ENCODE measurements around the gene PHIP. TPM values are rescaled to one million over a fixed set of nuclear protein-coding genes. Genes with fewer than 3 reads are reported as not detected.

PHIP gene
- total RNA-seq, 1 donor from 2014 or later: 42.4 TPM

GRCh38 chr6:79072640-79073181, 5.3 kb downstream of the PHIP start:
- TF ChIP-seq, protein P1, sequence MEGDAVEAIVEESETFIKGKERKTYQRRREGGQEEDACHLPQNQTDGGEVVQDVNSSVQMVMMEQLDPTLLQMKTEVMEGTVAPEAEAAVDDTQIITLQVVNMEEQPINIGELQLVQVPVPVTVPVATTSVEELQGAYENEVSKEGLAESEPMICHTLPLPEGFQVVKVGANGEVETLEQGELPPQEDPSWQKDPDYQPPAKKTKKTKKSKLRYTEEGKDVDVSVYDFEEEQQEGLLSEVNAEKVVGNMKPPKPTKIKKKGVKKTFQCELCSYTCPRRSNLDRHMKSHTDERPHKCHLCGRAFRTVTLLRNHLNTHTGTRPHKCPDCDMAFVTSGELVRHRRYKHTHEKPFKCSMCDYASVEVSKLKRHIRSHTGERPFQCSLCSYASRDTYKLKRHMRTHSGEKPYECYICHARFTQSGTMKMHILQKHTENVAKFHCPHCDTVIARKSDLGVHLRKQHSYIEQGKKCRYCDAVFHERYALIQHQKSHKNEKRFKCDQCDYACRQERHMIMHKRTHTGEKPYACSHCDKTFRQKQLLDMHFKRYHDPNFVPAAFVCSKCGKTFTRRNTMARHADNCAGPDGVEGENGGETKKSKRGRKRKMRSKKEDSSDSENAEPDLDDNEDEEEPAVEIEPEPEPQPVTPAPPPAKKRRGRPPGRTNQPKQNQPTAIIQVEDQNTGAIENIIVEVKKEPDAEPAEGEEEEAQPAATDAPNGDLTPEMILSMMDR (IDR thresholded peaks at IDR 0.05; ENCODE audit: unreplicated experiment): no peak
- H3K9me3 Mint-ChIP-seq (ENCODE audit: unreplicated experiment): no peaks in the 10 kb centered on the region
- H3K4me1 Mint-ChIP-seq (ENCODE audit: unreplicated experiment): peaks cover 21% of the 10 kb centered on the region
- no peak overlapping the region for H3K27ac Mint-ChIP-seq (ENCODE audit: unreplicated experiment)
- DNase-seq (ENCODE audit: low spot score): no peak
- H3K36me3 Mint-ChIP-seq (ENCODE audit: low read depth, unreplicated experiment): peaks cover 9% of the 10 kb centered on the region
- H3K4me3 Mint-ChIP-seq (ENCODE audit: unreplicated experiment): no peak overlapping the region
- peaks cover 2% of the 10 kb centered on the region for H3K27me3 Mint-ChIP-seq (ENCODE audit: unreplicated experiment)

GRCh38 chr6:79071547-79071946, 6.5 kb downstream of the PHIP start:
- no peak overlapping the region for H3K4me3 Mint-ChIP-seq (ENCODE audit: unreplicated experiment)
- no peaks in the 10 kb centered on the region for H3K9me3 Mint-ChIP-seq (ENCODE audit: unreplicated experiment)
- DNase-seq (ENCODE audit: low spot score): no peak
- TF ChIP-seq, protein P1 (IDR thresholded peaks at IDR 0.05; ENCODE audit: unreplicated experiment): no peak
- peaks cover 26% of the 10 kb centered on the region for H3K4me1 Mint-ChIP-seq (ENCODE audit: unreplicated experiment)
- H3K27me3 Mint-ChIP-seq (ENCODE audit: unreplicated experiment): peaks cover under 1% of the 10 kb centered on the region
- no peak overlapping the region for H3K27ac Mint-ChIP-seq (ENCODE audit: unreplicated experiment)
- peaks cover 8% of the 10 kb centered on the region for H3K36me3 Mint-ChIP-seq (ENCODE audit: low read depth, unreplicated experiment)

DNA sequence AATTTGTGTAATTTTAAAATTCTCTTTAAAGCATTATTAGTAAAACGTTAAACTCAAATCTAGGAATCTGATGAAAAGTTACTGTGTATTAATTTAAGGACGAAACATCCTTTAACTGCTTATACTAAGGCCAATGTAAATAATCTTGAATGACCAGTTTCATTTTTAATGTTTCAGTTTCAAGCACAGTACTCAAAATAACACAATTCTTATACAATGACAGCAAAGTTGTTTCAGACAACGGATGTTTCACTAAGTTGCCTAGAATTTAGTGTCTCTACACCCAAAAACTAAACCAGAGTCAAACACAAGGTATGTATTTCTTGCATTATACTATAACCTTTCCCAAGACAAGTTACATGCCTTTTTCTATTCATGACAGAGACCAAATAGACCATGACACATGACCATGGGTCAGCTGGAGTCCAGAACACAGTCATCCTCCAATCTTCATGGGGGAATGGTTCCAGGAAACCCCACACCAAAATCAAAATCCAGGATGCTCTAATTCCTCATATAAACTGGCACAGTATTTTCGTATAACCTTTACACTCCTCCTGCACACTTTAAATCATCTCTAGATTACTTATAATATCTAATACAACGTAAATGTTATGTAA, 7.7 kb downstream of the PHIP start:
- TF ChIP-seq, protein P1 (IDR thresholded peaks at IDR 0.05; ENCODE audit: unreplicated experiment): no peak
- Mint-ChIP-seq H3K4me1 (ENCODE audit: unreplicated experiment) (peaks cover 23% of the 10 kb centered on the region), H3K27me3 (ENCODE audit: unreplicated experiment) (no peaks in the 10 kb centered on the region), H3K4me3 (ENCODE audit: unreplicated experiment) (no peak overlapping the region), H3K27ac (ENCODE audit: unreplicated experiment) (no peak overlapping the region), H3K36me3 (ENCODE audit: low read depth, unreplicated experiment) (peaks cover 3% of the 10 kb centered on the region), H3K9me3 (ENCODE audit: unreplicated experiment) (no peaks in the 10 kb centered on the region)
- no peak for DNase-seq (ENCODE audit: low spot score)

GRCh38 chr6:79066828-79067227, 11.2 kb downstream of the PHIP start:
- peaks cover 3% of the 10 kb centered on the region for H3K36me3 Mint-ChIP-seq (ENCODE audit: low read depth, unreplicated experiment)

DNA sequence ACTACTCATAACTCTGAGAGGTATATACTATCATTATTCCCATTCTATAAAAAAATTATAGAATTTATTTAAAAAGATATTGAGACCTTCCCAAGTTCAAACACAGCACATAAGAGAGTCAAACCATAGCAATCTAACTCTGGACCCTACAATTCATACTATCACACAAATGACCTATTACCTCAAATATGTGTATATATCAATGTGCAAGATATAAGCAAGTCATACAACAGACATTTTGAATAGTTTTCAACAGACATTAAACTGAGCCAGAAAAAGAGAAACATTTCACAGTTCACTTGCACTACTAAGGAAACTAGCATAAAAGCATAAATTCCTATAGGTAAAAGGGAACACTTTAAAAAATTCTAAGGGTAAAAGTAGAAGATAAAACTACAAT, 11.7 kb downstream of the PHIP start:
- no peak for DNase-seq (ENCODE audit: low spot score)
- H3K4me3 Mint-ChIP-seq (ENCODE audit: unreplicated experiment): no peak overlapping the region
- H3K27ac Mint-ChIP-seq (ENCODE audit: unreplicated experiment): no peak overlapping the region
- H3K9me3 Mint-ChIP-seq (ENCODE audit: unreplicated experiment): no peaks in the 10 kb centered on the region
- H3K4me1 Mint-ChIP-seq (ENCODE audit: unreplicated experiment): peaks cover 13% of the 10 kb centered on the region
- TF ChIP-seq, protein P1 (IDR thresholded peaks at IDR 0.05; ENCODE audit: unreplicated experiment): no peak
- peaks cover 3% of the 10 kb centered on the region for H3K36me3 Mint-ChIP-seq (ENCODE audit: low read depth, unreplicated experiment)
- H3K27me3 Mint-ChIP-seq (ENCODE audit: unreplicated experiment): no peaks in the 10 kb centered on the region

More at GRCh38 chr6:79066828-79067227, 11.2 kb downstream of the PHIP start:
- no peaks in the 10 kb centered on the region for H3K9me3 Mint-ChIP-seq (ENCODE audit: unreplicated experiment)
- no peak for DNase-seq (ENCODE audit: low spot score)
- no peaks in the 10 kb centered on the region for H3K27me3 Mint-ChIP-seq (ENCODE audit: unreplicated experiment)
- H3K4me1 Mint-ChIP-seq (ENCODE audit: unreplicated experiment): peaks cover 13% of the 10 kb centered on the region
- TF ChIP-seq, protein P1 (IDR thresholded peaks at IDR 0.05; ENCODE audit: unreplicated experiment): no peak
- no peak overlapping the region for H3K27ac Mint-ChIP-seq (ENCODE audit: unreplicated experiment)
- no peak overlapping the region for H3K4me3 Mint-ChIP-seq (ENCODE audit: unreplicated experiment)

Data from endothelial cell (in vitro differentiated cells).